NOMO-1 treated with DMSO at 0.1 percent for 48 hours (cell line): ENCODE measurements around the gene DEPDC5.
"Not testable (repeated sequence)": the region's sequence is repeated elsewhere in the genome, so short reads cannot be mapped to it uniquely, and the experiment has no call there.

Experiments used
- DNase-seq: peaks from one replicate; lab custom pipeline; 2025; ENCODE audit not compliant: unreplicated experiment; lab: John Stamatoyannopoulos, UW

DEPDC5 gene

DNA sequence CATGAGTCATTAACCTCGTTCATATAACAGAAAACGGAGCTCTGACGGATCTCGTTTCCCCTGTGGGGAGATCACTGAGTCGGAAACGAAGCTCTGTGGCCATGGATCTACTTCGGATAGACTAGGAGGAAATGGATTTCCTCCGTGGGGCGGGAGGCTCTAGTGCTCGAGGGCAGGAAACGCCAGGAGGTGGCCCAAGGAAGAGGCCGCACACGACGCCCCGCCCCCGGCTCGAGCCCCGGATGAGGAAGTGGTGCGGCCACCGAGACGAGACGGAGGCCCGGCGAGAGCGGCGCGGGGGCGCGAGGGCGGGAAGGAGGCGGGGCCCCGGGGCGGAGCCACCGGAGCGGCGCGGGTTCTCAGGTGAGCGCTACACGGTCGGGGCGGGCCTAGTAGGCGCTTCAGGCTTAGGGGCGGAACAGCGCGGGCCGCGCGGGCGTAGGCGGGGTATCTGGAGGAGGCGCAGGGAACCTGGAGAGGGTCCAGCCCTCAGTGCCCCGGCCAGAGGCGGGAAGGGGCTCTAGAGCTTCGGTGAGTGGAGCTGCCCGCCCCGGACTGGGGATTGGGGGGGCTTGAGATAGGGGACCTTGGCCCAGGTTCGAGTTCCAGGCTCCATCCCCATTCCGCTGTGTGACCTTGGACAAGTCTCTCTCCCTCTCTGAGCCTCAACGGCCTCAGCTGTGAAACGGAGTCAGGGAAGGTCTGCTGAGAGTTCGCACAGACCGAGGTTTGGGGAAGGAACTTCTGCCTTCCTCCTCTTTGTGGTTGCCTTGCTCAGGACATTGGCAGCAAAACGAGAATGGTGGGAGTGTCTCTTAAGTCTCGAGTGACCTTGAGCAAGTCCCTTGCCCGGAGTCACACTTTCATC is at the start of gene DEPDC5:
DEPDC5 (plus strand) TSS at position 386 of the 868 bp plus-strand sequence. CDS start 903 bp downstream, outside the sequence.
- peak; percentile 92 for DNase-seq

- no peak for DNase-seq
These were observed 46.3 kb upstream of the DEPDC5 start for GRCh38 chr22:31707519-31707918.

DNA sequence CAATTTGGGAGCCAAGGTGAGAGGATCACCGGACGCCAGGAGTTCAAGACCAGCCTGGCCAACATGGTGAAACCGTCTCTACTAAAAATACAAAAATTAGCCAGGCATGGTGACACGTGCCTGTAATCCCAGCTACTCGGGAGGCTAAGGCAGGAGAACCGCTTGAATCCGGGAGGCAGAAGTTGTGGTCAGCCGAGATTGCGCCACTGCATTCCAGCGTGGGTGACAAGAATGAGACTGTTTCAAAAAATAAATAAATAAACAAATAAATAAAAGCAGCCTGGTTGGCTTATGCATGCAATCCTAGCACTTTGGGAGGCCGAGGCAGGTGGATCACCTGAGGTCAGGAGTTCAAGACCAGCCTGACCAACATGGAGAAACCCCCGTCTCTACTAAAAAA is 42.6 kb upstream of the DEPDC5 start:
- not testable (repeated sequence) for DNase-seq

DNA sequence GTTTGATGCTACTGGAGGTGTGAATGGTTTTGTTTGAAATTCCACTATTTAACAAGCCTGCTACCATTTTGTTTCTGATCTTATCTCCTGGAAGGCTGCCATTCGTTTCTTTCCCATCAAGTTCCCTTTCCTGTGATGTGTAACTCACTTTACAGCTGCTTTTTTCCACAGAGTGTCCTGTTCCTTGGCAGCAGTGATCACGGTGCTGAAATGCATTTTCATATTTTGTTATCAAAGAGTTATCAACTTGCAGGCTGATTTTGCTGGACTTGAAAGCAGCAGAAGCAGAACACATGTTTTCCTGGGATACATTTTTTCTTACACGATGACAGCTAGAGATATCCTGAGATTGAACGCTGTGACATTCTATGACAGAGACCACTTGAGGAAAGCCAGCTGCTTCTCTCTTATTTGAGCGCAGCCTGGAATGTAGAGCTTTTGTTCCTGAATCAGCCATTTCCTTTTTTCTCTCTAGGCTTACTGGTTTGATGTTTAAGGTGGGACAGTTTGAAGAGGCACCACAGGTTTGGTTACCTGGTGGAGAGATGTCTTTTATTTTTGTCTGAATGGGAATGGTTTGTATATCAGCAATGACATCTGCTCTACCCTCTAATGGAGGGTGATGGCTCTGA is 38.6 kb upstream of the DEPDC5 start:
- DNase-seq, result no peak

GRCh38 chr22:31719850-31720471 is 33.9 kb upstream of the DEPDC5 start:
- DNase-seq, result no peak

DNA sequence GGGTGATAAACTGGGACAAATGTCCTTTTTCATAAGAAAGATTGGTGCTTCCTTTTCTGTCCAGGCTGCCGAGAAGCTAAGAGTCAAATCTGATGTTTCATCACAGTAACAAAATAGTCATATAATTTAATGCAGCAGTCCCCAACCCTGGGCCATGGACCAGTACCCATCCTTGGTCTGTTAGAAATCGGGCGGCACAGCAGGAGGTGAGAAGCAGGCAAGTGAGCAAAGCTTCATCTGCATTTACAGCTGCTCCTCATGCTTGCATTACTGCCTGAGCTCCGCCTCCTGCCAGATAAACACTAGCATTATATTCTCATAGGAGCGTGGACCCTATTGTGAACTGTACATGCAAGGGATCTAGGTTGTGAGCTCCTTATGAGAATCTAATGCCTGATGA is 30.1 kb upstream of the DEPDC5 start:
- no peak for DNase-seq

- DNase-seq, result no peak
These were observed 27.1 kb upstream of the DEPDC5 start for GRCh38 chr22:31726692-31727091.

DNA sequence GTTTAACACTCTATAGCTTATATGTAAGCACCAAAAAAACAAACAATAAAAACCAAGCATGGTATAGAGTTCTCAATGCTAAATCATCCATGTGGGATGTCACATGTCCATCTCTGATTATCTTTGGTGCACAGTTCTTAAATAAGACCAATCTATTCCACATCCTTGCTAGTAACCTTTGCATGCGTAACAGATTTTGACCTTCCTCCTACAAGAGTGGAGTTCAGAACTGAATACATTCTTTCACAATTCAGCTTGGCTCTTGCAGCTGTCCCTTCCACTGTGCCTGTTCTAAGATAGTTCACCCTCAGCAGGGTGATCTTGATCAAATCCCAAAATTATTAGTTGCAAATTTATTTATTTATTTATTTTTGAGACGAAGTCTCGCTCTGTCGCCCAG is 25.0 kb upstream of the DEPDC5 start:
- no peak for DNase-seq

GRCh38 chr22:31730344-31730711 is 23.5 kb upstream of the DEPDC5 start:
- DNase-seq, result no peak

GRCh38 chr22:31732089-31732829 is 21.6 kb upstream of the DEPDC5 start:
- no peak for DNase-seq

DNA sequence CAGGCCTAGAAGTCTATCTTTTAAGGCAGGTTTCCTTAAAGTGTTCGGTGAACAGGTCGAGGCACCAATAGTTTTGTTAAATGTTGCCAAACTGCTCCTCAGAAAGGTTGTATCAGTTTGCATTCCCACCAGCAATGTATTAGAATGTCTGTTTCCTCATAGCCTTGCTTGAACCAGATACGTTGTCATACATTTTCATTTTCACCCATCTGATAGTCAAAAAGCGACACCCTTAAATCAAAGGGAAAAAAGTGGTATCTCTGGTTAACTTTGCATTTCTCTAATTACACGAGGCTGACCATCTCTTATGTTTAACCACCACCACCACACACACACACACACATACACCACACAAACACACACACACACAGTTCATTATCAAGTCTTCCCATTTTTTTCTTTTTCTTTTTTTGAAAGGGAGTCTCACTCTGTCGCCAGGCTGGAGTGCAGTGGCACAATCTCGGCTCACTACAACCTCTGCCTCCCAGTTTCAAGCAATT is 20.2 kb upstream of the DEPDC5 start:
- no peak for DNase-seq

GRCh38 chr22:31734512-31734911 is 19.3 kb upstream of the DEPDC5 start:
- DNase-seq, result no peak

DNA sequence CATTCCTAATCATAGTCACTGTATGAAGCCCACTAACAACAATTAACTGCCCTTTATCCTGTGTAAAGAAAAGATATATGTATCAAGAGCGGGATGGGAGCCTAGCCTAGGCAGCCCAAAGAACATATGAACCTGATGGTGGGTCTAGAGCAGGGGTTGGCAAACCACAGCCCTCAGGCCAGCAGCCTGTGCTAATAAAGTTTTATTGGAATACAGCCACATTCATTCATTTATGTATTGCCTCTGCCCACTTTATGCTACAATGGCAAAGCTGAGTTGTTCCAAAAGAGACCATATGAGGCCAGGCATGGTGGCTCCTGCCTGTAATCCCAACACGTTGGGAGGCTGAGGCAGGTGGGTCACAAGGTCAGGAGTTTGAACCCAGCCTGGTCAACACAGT is 17.4 kb upstream of the DEPDC5 start:
- no peak for DNase-seq

- DNase-seq, result no peak
These were observed 15.9 kb upstream of the DEPDC5 start for GRCh38 chr22:31737932-31738331.

DNA sequence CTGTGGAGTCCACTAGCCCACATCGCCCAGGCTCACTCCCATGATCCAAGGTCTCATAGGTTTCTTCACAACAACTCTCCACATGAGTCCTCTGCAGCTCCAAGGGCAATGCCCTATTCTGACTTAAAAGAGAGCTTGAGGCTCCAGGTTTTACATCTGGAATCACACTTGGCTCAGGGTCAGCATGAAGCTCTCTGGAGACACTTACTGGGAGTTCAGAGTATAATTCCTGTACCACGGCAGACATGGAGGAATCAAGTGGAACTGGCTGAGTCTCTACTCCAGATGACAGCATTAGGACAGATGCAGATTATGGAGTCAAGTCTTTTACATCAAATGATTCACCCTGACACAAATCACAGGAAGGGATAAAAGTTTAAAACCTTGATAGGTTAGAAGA is 15.3 kb upstream of the DEPDC5 start:
- no peak for DNase-seq

DNA sequence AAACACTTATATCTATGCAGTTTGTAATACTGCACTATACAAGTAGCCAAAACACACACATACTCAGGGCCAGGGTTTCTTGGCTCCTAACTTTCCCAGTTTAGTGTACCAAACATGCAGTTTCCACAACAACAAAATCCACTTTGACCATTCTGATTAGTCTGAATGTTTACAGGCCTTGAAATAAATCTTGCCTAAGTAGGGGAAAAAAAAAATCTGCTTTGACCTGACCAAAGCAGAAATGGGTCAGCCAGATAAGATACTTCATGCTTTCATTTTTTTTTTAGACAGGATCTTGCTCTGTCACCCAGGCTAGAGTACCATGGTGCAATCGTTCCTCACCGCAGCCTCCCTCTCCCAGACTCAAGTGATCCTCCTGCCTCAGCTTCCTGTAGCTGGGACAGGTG is 14.0 kb upstream of the DEPDC5 start:
- DNase-seq, result no peak

DNA sequence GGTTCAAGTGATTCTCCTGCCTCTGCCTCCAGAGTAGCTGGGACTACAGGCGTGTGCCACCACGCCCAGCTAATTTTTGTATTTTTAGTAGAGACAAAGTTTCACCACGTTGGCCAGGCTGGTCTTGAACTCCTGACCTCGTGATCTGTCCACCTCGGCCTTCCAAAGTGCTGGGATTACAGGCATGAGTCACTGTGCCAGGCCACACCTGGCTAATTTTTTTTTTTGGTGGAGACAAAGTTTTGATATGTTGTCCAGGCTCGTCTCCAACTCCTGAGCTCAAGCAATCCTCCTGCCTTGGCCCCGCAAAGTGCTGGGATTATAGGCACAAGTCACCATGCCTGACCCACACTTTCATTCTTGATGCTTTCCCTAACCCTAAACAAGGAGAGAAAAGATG is 13.5 kb upstream of the DEPDC5 start:
- not testable (repeated sequence) for DNase-seq

- no peak for DNase-seq
These were observed 11.7 kb upstream of the DEPDC5 start for GRCh38 chr22:31742115-31742514.

DNA sequence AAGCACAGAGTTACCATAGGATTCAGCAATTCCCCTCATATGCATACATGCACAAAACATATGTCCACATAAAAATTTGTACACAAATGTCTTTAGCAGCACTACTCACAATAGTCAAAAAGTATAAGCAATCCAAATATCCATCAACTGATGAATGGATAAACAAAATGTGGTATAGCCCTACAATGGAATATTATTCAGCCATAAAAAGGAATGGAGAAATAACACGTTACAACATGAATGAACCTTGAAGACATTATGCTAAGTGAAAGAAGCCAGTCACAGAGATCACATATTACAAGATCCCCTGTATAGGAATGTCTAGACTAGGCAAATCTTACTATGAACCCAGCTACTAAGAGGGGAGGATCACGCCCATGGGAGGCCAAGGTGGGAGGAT is 11.1 kb upstream of the DEPDC5 start:
- DNase-seq, result no peak

GRCh38 chr22:31743871-31744270 is 9.9 kb upstream of the DEPDC5 start:
- no peak for DNase-seq

DNA sequence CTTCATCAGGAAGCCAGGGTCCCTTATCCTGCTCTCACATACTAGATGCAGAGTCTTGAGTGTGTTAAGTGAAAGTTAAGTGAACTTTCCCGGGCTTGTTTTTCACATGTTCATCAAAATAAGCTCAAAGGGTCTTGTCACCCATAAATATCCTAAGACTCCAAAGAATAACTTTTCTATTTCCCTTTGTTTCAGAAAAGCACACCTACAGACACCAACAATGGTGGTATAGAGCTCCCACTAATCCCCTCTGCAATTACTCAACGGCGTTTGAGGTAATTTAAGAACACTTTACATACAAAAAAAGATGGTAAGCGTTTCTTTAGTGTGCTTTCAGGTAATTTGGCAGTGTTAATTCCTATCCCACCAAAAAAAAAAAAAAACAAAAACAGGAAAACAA is 6.4 kb upstream of the DEPDC5 start:
- no peak for DNase-seq
